ENCODE data around the gene NPAS3.

GRCh38 chr14:33560718-33561431 lies 622.2 kb downstream of the NPAS3 start:
- TF ChIP-seq POLR2AphosphoS5 (IDR thresholded peaks at IDR 0.05; ENCODE audit: low read depth, low read length) (no peak), REST (IDR thresholded peaks at IDR 0.05; ENCODE audit: insufficient read depth in 1 of 2, low read depth in 2 of 2, low read length in 2 of 2) (no peak), SIN3A (IDR thresholded peaks at IDR 0.05; ENCODE audit: borderline replicate concordance, insufficient read depth, low read length) (no peak), TAF1 (IDR thresholded peaks at IDR 0.05; ENCODE audit: borderline replicate concordance, insufficient read depth, low read length) (no peak), FOXP2 (optimal IDR thresholded peaks at IDR 0.05; ENCODE audit: borderline replicate concordance, extremely low read depth, extremely low read length, insufficient read depth) (no peak)

Measured in PFSK-1 (cell line).